GM21717 (cell line): ENCODE data around the gene RPN2.

Source experiments
- ATAC-seq: cut with Tn5 transposase; IDR thresholded peaks from one replicate; pipeline ENCODE4 v1.9.1; 2021; ENCODE audit warnings: mild to moderate bottlenecking, moderate library complexity; ENCODE audit not compliant: unreplicated experiment

The RPN2 gene

GRCh38 chr20:37240337-37241067 lies 61.4 kb downstream of the RPN2 start:
- ATAC-seq, result no peak

DNA sequence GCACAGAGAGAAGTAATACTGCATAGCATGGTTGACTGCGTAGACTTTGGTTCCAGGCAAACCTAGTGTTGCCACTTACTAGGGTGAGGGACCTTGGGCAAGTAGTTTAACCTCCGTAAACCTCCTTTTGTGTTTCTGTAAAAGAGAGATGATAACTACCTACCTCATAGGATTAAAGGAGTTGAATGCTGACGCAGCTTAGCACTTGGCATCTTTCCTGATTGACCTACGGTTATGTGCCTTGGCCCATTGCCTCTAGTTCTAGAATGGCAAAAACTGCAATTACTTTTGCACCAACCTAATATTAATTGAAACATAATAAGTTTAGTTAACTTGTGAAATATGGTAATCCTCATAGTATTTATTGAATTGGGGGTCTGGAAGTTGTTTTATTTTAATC lies 63.4 kb downstream of the RPN2 start:
- ATAC-seq, result no peak

DNA sequence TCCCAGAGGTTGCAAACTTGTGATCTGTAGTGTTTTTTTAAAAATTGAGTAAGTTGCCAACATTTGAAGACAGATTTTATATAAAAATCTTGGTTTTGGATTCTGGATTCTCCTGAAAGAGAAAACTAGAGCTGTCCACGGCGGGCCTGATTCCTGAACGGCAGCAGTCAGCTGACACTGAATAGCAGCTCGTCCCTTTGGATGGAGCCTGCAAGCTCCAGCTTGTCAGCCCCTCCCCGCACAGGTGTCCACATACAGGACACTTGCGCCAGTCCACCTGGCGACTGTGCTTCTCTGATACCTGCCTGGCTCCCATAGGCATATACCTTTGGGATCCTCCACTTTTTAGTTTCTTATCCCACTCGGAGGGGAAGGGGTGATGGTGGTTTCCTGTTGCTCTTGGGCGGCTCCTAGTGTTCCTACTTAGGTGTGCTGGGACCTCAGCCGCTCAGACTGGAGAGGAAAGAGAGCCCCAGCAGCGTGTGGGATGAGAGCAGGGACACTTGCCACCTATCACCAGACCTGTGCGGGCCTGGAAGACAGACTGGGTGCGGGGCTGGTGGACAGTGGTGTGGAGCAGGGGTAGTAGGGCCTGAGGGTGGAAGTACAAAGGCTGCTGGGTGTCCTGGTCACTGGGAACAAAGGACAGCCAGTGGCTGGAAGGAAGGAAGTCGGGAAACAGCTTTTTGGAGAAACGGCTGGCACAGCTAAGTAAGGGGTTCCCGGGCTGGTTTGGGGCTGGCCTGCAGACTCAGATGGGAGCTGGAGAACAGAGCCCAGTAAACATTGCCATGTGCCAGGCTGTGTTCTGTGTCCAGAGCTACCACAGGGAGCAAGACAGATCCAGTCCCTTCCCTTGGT lies 64.2 kb downstream of the RPN2 start:
- ATAC-seq, result no peak

DNA sequence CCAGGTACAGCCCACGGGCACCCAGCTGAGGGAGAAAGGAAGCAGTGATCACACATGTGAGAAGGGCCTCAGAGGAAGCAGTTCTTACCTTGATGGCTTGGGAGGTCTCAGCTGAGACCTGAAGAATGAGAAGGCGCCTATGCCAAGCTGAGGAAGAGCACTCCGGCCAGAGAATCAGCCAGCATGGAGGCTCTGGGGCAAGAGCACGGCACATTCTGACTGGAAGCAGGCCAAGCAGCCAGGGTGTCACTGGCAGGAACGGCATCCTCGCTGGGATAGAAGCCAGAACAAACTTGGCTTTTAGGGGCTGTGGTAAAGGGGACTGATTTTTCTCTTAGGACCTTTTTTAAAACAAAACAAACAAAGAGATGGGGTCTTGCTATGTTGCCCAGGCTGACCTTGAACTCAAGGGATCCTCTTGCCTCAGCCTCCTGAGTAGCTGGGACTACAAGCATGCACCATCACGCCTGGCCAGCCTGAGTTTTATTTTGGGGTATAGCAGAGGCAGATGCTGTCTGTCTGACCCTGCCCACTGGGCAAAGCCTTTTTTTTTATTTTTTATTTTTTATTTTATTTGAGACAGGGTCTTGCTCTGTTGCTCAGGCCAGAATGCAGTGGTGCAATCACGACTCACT lies 64.9 kb downstream of the RPN2 start:
- no peak for ATAC-seq

DNA sequence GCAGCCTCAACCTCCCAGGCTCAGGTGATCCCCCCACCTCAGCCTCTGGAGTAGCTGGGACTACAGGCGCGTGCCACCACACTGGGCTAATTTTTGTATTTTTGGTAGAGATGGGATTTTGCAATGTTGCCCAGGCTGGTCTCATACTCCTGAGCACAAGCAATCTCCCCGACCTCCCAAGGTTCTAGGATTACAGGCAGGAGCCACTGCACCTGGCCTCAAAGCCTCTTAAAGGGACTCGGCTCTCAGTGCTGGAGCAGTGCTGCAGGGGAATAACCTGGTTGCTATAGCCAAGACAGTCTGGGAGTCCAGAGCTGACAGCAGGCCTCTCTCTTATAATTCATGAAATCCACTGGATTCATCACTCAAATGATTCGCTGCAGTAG lies 65.4 kb downstream of the RPN2 start:
- no peak for ATAC-seq

DNA sequence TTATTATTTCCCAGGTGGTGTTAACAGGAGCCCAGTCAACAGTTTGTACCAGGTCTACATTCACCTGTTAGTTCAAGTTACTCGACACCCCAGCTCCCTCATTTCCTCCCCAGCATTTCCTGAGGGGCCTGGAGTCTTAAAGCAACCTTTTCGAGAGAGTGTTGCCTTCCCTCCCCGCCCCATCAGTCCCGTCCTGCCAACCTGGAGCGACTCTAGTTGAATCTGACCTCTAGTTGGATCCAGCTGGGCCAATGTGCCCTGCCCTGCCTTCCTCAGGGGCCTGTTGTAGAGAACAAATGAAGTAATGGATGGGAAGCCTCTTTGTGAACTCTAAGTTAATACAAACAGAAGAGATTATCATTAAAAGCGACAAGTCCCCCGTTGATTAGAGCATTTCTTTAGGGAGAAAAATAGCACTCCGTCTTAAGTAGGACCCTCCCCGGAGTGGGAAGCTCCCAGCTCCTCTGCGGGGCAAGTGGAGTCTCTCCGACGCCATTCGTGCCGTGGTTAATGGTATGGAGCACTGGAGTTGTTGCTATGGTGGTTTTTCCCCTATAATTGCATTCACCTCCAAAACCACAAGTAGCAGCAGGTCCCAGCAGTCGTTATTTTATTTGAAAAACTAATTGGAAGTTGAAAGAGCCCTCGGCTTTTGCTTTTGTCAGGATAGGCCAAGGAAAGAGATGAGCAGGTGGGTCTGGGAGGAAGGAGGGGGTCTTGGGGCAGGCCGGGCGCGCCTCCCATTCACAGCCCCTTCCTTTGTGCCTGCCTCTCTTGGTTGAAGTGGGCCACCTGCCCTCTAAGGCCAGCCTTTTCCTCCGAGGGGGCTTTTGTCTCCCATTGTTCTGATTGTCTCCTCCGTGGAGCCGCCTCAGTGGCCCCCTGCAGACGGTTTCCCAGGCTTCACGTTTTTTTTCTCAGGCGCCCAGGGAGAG lies 66.4 kb downstream of the RPN2 start:
- no peak for ATAC-seq

GRCh38 chr20:37246736-37247135 lies 67.6 kb downstream of the RPN2 start:
- ATAC-seq, result no peak

DNA sequence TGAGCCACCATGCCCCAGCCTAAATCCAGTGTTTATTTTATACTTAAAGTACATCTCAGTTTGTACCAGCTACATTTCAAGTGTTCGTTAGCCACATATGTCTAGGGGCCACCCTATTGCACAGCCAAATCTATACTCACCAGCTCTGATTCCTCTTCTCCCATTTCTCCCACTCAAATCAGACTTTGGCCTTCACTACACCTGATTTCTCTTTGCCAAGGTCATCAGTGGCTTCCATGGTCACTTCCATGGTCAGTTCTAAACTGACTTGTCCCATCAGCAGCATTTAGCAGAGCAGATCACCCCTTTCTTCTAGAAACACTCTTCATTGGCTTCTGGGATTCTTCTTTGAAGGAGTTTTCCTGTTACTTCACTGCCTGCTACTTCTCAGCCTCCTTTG lies 68.4 kb downstream of the RPN2 start:
- ATAC-seq, result no peak

- ATAC-seq, result no peak
Measured at GRCh38 chr20:37249304-37249703, 70.2 kb downstream of the RPN2 start.

- no peak for ATAC-seq
Measured at GRCh38 chr20:37251825-37252477, 72.8 kb downstream of the RPN2 start.

- no peak for ATAC-seq
Measured at GRCh38 chr20:37253087-37253486, 74.0 kb downstream of the RPN2 start.

- ATAC-seq, result no peak
Measured at GRCh38 chr20:37254114-37254878, 75.2 kb downstream of the RPN2 start.

GRCh38 chr20:37256286-37256685 lies 77.2 kb downstream of the RPN2 start:
- ATAC-seq, result no peak

DNA sequence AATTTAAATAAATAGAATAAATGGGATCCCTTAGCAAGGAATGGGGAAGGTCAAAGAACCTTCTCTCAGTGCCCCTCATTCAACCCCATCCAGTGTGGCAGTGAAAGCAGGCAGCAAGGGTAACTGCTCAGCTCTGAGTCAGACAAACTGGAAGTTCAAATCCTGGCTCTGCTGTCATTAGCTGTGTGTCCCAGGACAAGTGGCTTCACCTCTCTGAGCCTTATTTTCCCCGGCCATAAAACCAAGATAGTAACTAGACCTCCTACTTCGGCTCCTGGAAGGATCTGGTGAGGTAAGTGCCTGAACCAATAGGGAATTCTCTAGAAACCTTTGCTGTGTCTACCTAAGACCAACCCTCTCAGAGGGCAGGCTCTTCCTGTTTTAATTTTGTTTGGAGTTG lies 78.4 kb downstream of the RPN2 start:
- ATAC-seq, result no peak

DNA sequence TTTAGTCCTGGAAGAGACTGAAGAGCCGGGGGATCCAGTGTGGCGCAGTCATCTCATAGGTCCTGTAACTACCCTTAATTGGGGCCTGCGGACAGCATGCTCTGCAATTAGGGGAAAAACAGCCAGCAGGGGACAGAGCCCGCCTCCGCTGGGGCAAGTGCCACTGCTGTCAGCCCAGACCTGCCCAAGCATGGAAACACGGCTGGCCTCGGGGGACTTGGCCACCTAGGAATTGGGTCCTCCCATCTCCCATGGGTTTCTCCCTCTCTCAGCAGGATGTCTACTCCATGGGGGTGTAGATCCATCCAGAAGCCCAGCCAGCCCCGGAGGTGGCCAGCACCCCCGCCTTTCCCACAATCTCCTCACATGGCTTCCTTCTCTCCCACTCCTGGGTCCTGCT lies 78.9 kb downstream of the RPN2 start:
- ATAC-seq, result no peak

GRCh38 chr20:37259031-37259430 lies 79.9 kb downstream of the RPN2 start:
- no peak for ATAC-seq

DNA sequence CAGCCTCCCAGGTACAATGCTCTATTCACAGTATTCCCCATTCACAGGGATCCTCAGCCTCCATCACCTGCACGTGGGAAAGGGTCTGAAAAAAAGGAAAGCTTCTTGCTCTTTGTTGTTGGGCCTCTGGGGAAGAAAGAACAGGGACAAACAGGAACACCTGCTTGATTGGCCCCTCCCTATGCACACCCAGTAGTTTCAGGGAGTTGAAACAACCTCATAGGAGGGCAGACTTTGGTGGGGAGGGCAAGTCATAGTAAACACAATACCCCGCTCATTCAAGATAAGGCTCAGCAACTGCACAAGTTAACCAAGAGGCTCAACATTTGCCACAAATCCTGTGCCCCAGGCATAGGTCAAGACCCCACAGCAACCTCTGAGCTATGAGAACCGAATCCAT lies 80.7 kb downstream of the RPN2 start:
- no peak for ATAC-seq

GRCh38 chr20:37260923-37261322 lies 81.8 kb downstream of the RPN2 start:
- no peak for ATAC-seq

- no peak for ATAC-seq
Measured at GRCh38 chr20:37261714-37262113, 82.6 kb downstream of the RPN2 start, which contains the start of gene GHRH. Gene GHRH (minus strand): TSS chr20:37261814. CDS start chr20:37256889, 4,925 bp downstream.
